Measurements from ENCODE around the gene PRDM11.

PRDM11 gene

DNA sequence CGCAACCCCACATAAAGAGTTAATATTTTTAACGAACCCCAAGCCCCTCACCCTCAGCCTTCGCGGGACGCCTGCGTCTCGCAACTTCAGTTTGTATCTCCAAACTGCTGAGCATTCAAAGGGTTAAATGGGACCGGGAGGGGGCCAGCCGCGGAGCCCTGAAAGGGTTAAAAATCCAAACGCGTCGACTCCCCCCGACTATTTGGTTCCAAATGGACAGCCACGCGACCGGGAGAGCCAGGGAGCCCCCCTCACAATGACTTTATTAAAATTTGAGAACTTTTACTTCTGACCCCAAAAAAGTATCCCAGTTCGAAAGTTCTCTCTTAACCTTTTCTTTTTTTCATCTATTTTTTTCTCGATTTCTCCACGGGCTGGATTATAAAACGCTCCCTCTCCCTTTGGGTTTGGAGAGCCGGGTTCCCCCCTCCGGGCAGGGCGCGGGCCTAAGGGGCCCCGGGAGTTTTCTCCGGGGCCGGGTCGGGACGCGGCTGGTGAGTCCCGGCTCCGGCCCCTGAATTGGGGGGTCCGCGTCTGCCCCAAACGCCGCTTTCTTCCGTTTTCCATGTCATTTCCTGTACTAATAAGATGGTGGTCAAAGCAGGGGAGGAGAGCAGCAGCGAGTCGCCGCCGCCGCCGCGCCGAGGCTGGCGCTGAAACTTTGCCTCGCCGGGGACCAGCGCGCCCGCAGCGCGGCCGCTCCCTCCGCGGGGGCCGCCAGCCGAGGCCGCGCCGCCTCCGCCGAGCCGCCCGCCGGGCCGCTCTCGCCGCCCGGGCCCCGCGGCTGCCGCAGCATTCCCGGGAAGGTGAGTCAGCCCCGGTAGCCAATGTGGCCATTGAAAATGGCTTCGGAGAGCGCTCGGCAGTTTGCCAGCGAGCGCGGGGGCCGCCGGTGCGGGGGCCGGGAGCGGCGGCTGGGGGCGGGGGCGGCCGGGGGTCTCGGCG, at the start of gene PRDM11:
Gene PRDM11, plus strand, starts transcription at position 568 of the 945 bp plus-strand sequence. CDS start 35,128 bp downstream, outside the sequence.
- Histone ChIP-seq H3K9ac (ENCODE audit: low read length) (peak within 1 kb of the TSS; percentile 80), H3K36me3 (ENCODE audit: control insufficient read depth, low read depth, low read length) (no peaks in the 10 kb centered on the region), H3K4me3 (ENCODE audit: low read length) (peak within 1 kb of the TSS; percentile 79), H3K9me3 (ENCODE audit: control insufficient read depth, low read depth, low read length) (no peaks in the 10 kb centered on the region), H3K4me1 (ENCODE audit: control insufficient read depth, low read depth, low read length) (peaks cover 9% of the 10 kb centered on the region), H3K27me3 (ENCODE audit: control insufficient read depth, insufficient read depth, low read length) (peaks cover 36% of the 10 kb centered on the region), H3K27ac (ENCODE audit: low read length) (no peak within 1 kb of the TSS)

DNA sequence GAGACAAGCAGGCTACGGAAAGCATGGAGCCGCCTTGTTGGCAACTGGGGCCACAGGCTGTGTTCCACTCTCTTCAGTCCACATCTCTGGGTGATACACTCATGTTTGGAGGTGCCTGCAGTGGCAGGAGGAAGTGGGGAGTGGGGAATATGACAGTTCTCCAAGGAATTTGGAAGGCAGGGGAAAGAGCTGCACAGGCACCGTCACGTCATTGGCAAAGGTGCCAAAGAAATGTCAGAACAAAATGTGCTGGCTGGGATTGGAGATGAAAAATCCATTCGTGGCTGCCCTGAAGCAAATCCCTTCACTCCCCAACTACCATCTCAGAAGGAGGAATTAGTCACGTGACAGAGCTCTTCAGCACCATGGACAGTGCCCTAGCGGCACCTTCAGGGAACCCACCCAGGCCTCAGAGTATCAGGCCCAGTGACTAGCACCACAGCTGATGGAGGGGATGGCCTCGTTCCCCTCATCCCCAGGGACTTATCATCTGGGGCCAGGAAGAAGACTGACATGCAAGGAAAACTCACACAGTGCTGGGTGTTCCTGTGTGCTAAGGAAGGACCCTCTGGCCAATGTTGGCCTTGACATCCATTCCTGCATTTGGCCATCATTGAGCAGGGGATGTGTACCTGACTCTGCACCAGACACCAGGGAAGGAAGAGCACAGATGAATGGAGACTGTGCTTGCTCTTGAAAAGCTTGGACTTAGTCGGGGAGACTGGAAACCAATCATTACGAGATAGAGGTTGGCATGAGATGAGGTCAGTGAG, 48.5 kb upstream of the PRDM11 start:
- H3K9ac ChIP-seq (ENCODE audit: low read length), result no peak overlapping the region
- no peak overlapping the region for H3K27ac ChIP-seq (ENCODE audit: low read length)
- no peaks in the 10 kb centered on the region for H3K9me3 ChIP-seq (ENCODE audit: control insufficient read depth, low read depth, low read length)
- no peak overlapping the region for H3K4me3 ChIP-seq (ENCODE audit: low read length)
- peaks cover under 1% of the 10 kb centered on the region for H3K4me1 ChIP-seq (ENCODE audit: control insufficient read depth, low read depth, low read length)
- no peaks in the 10 kb centered on the region for H3K36me3 ChIP-seq (ENCODE audit: control insufficient read depth, low read depth, low read length)
- no peaks in the 10 kb centered on the region for H3K27me3 ChIP-seq (ENCODE audit: control insufficient read depth, insufficient read depth, low read length)

- Histone ChIP-seq H3K4me3 (ENCODE audit: low read length) (no peak overlapping the region), H3K9ac (ENCODE audit: low read length) (no peak overlapping the region), H3K4me1 (ENCODE audit: control insufficient read depth, low read depth, low read length) (no peaks in the 10 kb centered on the region), H3K36me3 (ENCODE audit: control insufficient read depth, low read depth, low read length) (no peaks in the 10 kb centered on the region), H3K9me3 (ENCODE audit: control insufficient read depth, low read depth, low read length) (no peaks in the 10 kb centered on the region), H3K27ac (ENCODE audit: low read length) (no peak overlapping the region), H3K27me3 (ENCODE audit: control insufficient read depth, insufficient read depth, low read length) (no peaks in the 10 kb centered on the region)
Observed at GRCh38 chr11:45098929-45099328, 47.5 kb upstream of the PRDM11 start.

DNA sequence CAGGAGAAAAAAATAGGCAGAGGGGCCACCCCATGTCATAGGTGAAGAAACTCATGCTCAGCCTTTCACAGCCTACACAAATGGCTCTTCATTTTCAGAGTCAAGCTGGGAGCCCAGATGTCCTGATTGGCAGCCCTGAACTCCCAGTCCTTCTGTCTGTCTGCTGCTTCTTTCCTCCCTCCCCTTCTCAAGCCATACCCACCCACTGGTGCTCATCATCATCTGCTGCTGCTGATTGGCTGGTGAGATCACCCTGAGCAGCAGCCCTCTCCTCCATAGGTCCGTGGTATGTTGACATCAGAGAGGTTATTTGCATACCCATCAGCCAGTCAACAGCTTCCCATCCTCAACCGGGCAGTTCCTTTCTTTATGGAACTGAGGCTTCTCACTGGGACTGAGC, 46.1 kb upstream of the PRDM11 start:
- no peaks in the 10 kb centered on the region for H3K9me3 ChIP-seq (ENCODE audit: control insufficient read depth, low read depth, low read length)
- H3K27me3 ChIP-seq (ENCODE audit: control insufficient read depth, insufficient read depth, low read length), result no peaks in the 10 kb centered on the region
- H3K27ac ChIP-seq (ENCODE audit: low read length), result no peak overlapping the region
- no peak overlapping the region for H3K4me3 ChIP-seq (ENCODE audit: low read length)
- H3K9ac ChIP-seq (ENCODE audit: low read length), result no peak overlapping the region
- H3K36me3 ChIP-seq (ENCODE audit: control insufficient read depth, low read depth, low read length), result no peaks in the 10 kb centered on the region
- H3K4me1 ChIP-seq (ENCODE audit: control insufficient read depth, low read depth, low read length), result no peaks in the 10 kb centered on the region

DNA sequence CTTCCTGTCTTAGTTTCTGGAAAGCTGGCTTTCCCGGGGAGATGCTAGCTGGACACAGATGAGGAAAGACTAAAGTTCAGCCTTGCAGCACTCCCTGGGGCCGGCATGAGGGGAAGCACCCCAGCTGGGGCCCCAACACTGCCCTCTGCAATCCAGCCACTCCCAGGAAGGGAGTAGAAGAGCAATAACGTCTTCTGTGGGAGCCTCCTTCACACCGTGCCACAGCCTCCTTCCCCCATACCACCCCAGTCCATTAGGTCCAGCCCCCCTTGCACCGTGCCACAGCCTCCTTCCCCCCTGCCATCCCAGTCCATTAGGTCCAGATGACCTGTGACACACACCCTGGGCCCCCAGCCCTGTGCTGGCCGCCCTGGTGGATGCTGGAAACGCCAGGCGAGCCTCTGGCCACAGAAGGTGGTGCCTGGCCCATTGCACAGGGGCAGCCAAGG, 44.1 kb upstream of the PRDM11 start:
- Histone ChIP-seq H3K27me3 (ENCODE audit: control insufficient read depth, insufficient read depth, low read length) (no peaks in the 10 kb centered on the region), H3K9ac (ENCODE audit: low read length) (no peak overlapping the region), H3K4me1 (ENCODE audit: control insufficient read depth, low read depth, low read length) (no peaks in the 10 kb centered on the region), H3K9me3 (ENCODE audit: control insufficient read depth, low read depth, low read length) (no peaks in the 10 kb centered on the region), H3K27ac (ENCODE audit: low read length) (no peak overlapping the region), H3K36me3 (ENCODE audit: control insufficient read depth, low read depth, low read length) (no peaks in the 10 kb centered on the region), H3K4me3 (ENCODE audit: low read length) (no peak overlapping the region)

DNA sequence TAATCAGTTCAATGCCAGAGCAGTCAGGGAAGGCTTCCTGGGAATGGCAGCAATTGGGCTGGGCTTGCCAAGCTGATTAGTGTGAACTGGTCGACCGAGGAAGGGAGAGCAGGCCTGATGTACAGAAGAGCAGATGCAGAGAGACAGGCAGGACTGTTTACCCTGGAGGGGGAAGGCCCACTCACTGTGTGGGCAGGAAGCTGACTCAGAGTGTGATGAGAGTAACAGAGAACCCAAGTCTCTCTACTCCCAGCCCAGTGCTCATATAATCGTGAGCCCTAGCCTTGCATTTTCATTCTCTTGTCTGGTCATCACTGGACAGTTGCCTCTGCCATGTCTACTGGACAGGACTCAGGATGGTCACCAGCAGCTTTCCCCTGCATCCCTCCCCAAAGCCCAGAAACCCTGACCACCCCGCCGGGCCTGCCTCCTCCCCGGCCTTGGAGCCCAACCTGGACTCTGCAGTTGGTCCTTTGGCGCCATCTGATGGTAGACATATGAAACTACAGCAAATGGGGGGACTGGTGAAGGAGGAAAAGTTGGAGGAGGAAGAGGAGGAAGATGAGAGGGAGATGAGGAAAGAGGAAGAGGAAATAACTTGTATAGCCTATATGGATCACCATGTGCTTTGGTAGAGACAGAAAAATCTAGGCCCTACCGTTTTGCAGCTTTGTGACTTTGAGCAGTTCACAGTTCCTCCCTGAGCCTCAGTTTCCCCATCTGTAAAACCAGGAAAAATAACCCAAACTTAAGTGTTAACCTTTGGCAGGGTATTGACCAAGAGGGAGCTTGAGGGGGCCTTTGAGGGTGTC, 43.4 kb upstream of the PRDM11 start:
- Histone ChIP-seq H3K27ac (ENCODE audit: low read length) (no peak overlapping the region), H3K4me1 (ENCODE audit: control insufficient read depth, low read depth, low read length) (no peaks in the 10 kb centered on the region), H3K9ac (ENCODE audit: low read length) (no peak overlapping the region), H3K36me3 (ENCODE audit: control insufficient read depth, low read depth, low read length) (no peaks in the 10 kb centered on the region), H3K9me3 (ENCODE audit: control insufficient read depth, low read depth, low read length) (no peaks in the 10 kb centered on the region), H3K4me3 (ENCODE audit: low read length) (no peak overlapping the region), H3K27me3 (ENCODE audit: control insufficient read depth, insufficient read depth, low read length) (no peaks in the 10 kb centered on the region)

DNA sequence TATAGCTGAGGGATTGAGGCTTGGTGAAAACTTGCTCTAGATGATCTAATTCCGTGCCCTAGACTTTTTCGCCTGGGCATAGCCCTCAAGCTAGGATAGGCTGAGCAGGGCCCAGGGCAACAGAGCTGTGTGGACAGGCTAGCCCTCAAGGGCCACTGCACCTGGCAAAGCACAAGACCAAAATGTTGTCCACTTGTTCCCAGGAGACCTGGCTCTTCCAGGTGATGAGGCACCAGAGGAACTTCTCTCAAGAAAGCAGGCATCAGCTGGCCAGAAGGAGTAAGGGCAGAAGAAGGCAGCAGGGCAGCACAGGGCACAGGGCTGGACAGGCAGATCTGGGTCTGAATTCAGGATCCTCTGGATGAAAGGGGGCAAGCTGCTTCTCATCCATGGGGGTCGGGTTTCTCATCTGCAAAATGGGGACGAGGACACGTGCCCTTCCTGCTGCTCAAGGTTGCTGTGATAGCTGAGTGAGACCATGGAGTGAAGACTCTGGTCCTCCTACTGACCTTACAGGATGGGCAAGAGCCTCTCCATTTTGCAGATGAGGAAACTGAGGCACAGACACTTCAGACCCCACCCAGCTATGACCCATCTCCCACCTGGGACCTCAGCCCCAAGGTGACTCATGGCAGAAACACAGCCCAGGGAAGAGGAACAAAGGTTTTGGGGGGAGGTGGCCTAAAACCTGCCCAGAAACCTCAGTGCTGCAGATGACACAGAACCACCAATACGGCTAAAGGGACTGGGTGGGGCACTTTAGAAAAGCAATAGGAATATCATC, 42.2 kb upstream of the PRDM11 start:
- Histone ChIP-seq H3K27me3 (ENCODE audit: control insufficient read depth, insufficient read depth, low read length) (no peaks in the 10 kb centered on the region), H3K27ac (ENCODE audit: low read length) (no peak overlapping the region), H3K4me1 (ENCODE audit: control insufficient read depth, low read depth, low read length) (no peaks in the 10 kb centered on the region), H3K4me3 (ENCODE audit: low read length) (no peak overlapping the region), H3K9me3 (ENCODE audit: control insufficient read depth, low read depth, low read length) (no peaks in the 10 kb centered on the region), H3K36me3 (ENCODE audit: control insufficient read depth, low read depth, low read length) (no peaks in the 10 kb centered on the region), H3K9ac (ENCODE audit: low read length) (no peak overlapping the region)

GRCh38 chr11:45104790-45105084, 41.7 kb upstream of the PRDM11 start:
- H3K9ac ChIP-seq (ENCODE audit: low read length), result no peak overlapping the region

GRCh38 chr11:45105233-45105983, 41.0 kb upstream of the PRDM11 start:
- Histone ChIP-seq H3K27me3 (ENCODE audit: control insufficient read depth, insufficient read depth, low read length) (no peaks in the 10 kb centered on the region), H3K36me3 (ENCODE audit: control insufficient read depth, low read depth, low read length) (no peaks in the 10 kb centered on the region), H3K4me3 (ENCODE audit: low read length) (no peak overlapping the region), H3K9ac (ENCODE audit: low read length) (no peak overlapping the region), H3K27ac (ENCODE audit: low read length) (no peak overlapping the region), H3K4me1 (ENCODE audit: control insufficient read depth, low read depth, low read length) (no peaks in the 10 kb centered on the region), H3K9me3 (ENCODE audit: control insufficient read depth, low read depth, low read length) (no peaks in the 10 kb centered on the region)

More at GRCh38 chr11:45104790-45105084, 41.7 kb upstream of the PRDM11 start:
- no peak overlapping the region for H3K4me3 ChIP-seq (ENCODE audit: low read length)
- H3K36me3 ChIP-seq (ENCODE audit: control insufficient read depth, low read depth, low read length), result no peaks in the 10 kb centered on the region
- no peak overlapping the region for H3K27ac ChIP-seq (ENCODE audit: low read length)
- no peaks in the 10 kb centered on the region for H3K4me1 ChIP-seq (ENCODE audit: control insufficient read depth, low read depth, low read length)
- H3K27me3 ChIP-seq (ENCODE audit: control insufficient read depth, insufficient read depth, low read length), result no peaks in the 10 kb centered on the region
- H3K9me3 ChIP-seq (ENCODE audit: control insufficient read depth, low read depth, low read length), result no peaks in the 10 kb centered on the region

DNA sequence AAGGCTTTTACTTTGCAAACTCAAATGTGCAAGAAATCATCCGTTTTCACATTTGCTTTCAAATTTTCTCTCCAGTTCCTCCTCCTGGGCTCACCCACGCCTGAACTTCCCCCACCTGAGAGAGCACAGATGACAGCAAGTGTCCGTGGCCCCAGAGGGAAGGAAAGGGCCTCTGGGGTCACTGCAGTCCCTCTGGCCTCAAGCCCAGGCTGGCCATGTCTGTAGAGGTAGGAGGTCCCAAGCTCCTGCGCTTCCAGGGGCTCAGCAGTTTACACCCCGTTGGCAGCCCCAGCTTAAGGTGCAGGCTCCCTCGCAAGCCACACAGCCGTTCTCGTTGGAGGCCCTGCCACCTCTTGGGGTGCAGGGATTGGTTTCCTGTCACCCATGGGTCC, 40.5 kb upstream of the PRDM11 start:
- no peak overlapping the region for H3K9ac ChIP-seq (ENCODE audit: low read length)
- no peaks in the 10 kb centered on the region for H3K27me3 ChIP-seq (ENCODE audit: control insufficient read depth, insufficient read depth, low read length)
- no peaks in the 10 kb centered on the region for H3K4me1 ChIP-seq (ENCODE audit: control insufficient read depth, low read depth, low read length)
- H3K36me3 ChIP-seq (ENCODE audit: control insufficient read depth, low read depth, low read length), result no peaks in the 10 kb centered on the region
- no peak overlapping the region for H3K27ac ChIP-seq (ENCODE audit: low read length)
- H3K4me3 ChIP-seq (ENCODE audit: low read length), result no peak overlapping the region
- no peaks in the 10 kb centered on the region for H3K9me3 ChIP-seq (ENCODE audit: control insufficient read depth, low read depth, low read length)

Data from iPS-18a (cell line).